A673 (cell line): ENCODE data around the gene DDX20. TPM values are rescaled to one million over a fixed set of nuclear protein-coding genes. Genes with fewer than 3 reads are reported as not detected.

Experiments used
- BruUV-seq: library from RNA; stranded (reverse); fragments of 400-500 nt; replicated peaks from 2 replicates; lab custom pipeline; 2021; lab: Mats Ljungman, UMichigan
- CTCF ChIA-PET: fragments of 300-600 bp; sonication (Branson Sonifier 250); formaldehyde crosslinking; loops from one replicate; lab custom pipeline; 2022; ENCODE audit warnings: antibody characterized with exemption; lab: Charles Lee
- POLR2A ChIA-PET: fragments of 300-600 bp; sonication (Branson Sonifier 250); formaldehyde crosslinking; loops from one replicate; lab custom pipeline; 2022; ENCODE audit warnings: antibody characterized with exemption; ENCODE audit not compliant: low non-redundant PET; lab: Charles Lee
- DNase-seq: peaks from one replicate; pipeline ENCODE4 v3.0.0-alpha.2; 2015; ENCODE audit warnings: low spot score
- H3K27ac ChIP-seq: fragments of 200-600 bp; sonication (generic); 2 replicates; pipeline ENCODE4 v1.5.1; 2016; ENCODE audit warnings: mixed run types, low read depth, mild to moderate bottlenecking, mixed read lengths, antibody characterized with exemption, low read length; ENCODE audit not compliant: poor library complexity, severe bottlenecking
- H3K27me3 ChIP-seq: fragments of 200-600 bp; sonication (generic); replicated peaks from 2 replicates; pipeline ENCODE4 v1.6.1; 2017; ENCODE audit warnings: mixed run types, low read depth, mild to moderate bottlenecking, mixed read lengths, antibody characterized with exemption, low read length; ENCODE audit not compliant: insufficient read depth, poor library complexity
- H3K36me3 ChIP-seq: fragments of 200-600 bp; sonication (generic); 2 replicates; pipeline ENCODE4 v1.6.1; 2016; ENCODE audit warnings: mixed run types, mild to moderate bottlenecking, mixed read lengths, antibody characterized with exemption, low read length; ENCODE audit not compliant: insufficient read depth, poor library complexity, severe bottlenecking
- H3K4me1 ChIP-seq: fragments of 200-600 bp; sonication (generic); 2 replicates; pipeline ENCODE4 v1.6.1; 2017; ENCODE audit warnings: mixed run types, mild to moderate bottlenecking, mixed read lengths, antibody characterized with exemption, low read length; ENCODE audit not compliant: insufficient read depth, poor library complexity, severe bottlenecking
- H3K4me3 ChIP-seq: fragments of 200-600 bp; sonication (generic); 2 replicates; pipeline ENCODE4 v1.5.1; 2016; ENCODE audit warnings: low read depth, mixed run types, mild to moderate bottlenecking, mixed read lengths, low read length; ENCODE audit not compliant: poor library complexity, severe bottlenecking
- H3K9me3 ChIP-seq: fragments of 200-600 bp; sonication (generic); 2 replicates; pipeline ENCODE4 v1.6.1; 2016; ENCODE audit warnings: mixed run types, low read depth, mild to moderate bottlenecking, mixed read lengths, antibody characterized with exemption, low read length; ENCODE audit not compliant: poor library complexity, severe bottlenecking
- EZH2 ChIP-seq: fragments of 200-600 bp; sonication (generic); IDR thresholded peaks from 2 replicates; pipeline ENCODE4 v1.6.1; 2017; ENCODE audit warnings: borderline replicate concordance, low read depth, mild to moderate bottlenecking, mixed read lengths, antibody characterized with exemption, low read length; ENCODE audit not compliant: poor library complexity, severe bottlenecking
- intact Hi-C: fragments of 100-400 bp; cut with micrococcal nuclease; formaldehyde crosslinking; loops from one replicate; pipeline ENCODE4 v1.10.0; 2022; ENCODE audit not compliant: unreplicated experiment
- total RNA-seq: library from RNA; stranded (reverse); gene quantifications from 2 replicates; pipeline ENCODE4 v1.2.3, GENCODE V29; 2021
- TF ChIP-seq, protein P1 (sequence below): fragments of 300-800, 200-600 bp; sonication (generic); conservative IDR thresholded peaks from 2 replicates; pipeline ENCODE4 v1.5.1; 2017; ENCODE audit warnings: low read depth, mild to moderate bottlenecking, antibody characterized with exemption, low read length, moderate library complexity, mixed read lengths

The DDX20 gene
- total RNA-seq, 1 experiment from 2014 or later, result 26.1 TPM

DNA sequence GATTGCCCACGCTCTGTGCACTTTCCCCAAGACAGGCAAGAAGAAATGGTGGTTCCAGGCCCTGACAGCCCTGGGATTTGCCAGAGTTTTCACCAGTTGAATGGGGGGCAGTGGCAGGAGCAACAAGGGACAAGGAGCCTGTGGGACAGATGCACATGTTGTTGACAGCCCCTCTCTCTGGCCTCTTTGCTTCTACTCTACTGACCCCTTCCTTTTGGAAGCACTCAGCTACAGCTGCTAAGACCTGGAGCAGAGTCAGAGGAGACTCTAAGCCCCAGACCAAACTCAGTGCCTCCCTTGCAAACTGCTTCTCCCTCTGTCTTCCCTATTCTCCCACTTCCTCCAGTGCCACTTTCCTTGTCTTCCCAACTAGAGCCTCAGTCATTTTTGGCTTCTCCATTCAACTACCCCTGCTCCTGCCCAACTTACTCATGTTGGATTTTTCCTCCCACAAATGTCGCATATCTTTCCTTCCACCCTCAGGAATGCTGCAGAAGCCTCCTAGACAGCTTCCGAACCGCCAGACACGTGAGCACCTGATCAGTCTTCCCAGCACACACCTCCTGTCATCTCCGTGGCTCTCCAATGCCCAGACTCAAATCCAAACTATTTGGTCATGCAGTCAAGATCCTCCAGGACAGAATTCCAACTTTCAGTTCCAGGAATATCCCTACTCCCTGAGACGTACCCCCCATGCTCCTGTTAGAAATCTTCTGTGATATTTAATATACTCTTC, 25.6 kb upstream of the DDX20 start:
- no peaks in the 10 kb centered on the region for H3K9me3 ChIP-seq
- ChIA-PET CTCF (no interaction called here), POLR2A (no interaction called here)
- intact Hi-C loops, result no loop called here
- TF ChIP-seq, protein P1, sequence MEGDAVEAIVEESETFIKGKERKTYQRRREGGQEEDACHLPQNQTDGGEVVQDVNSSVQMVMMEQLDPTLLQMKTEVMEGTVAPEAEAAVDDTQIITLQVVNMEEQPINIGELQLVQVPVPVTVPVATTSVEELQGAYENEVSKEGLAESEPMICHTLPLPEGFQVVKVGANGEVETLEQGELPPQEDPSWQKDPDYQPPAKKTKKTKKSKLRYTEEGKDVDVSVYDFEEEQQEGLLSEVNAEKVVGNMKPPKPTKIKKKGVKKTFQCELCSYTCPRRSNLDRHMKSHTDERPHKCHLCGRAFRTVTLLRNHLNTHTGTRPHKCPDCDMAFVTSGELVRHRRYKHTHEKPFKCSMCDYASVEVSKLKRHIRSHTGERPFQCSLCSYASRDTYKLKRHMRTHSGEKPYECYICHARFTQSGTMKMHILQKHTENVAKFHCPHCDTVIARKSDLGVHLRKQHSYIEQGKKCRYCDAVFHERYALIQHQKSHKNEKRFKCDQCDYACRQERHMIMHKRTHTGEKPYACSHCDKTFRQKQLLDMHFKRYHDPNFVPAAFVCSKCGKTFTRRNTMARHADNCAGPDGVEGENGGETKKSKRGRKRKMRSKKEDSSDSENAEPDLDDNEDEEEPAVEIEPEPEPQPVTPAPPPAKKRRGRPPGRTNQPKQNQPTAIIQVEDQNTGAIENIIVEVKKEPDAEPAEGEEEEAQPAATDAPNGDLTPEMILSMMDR, result no peak
- TF ChIP-seq EZH2, result no peak
- H3K27ac ChIP-seq, result no peak overlapping the region
- peaks cover 20% of the 10 kb centered on the region for H3K4me1 ChIP-seq
- no TSS peak for BruUV-seq
- H3K4me3 ChIP-seq, result no peak overlapping the region
- no peaks in the 10 kb centered on the region for H3K27me3 ChIP-seq
- DNase-seq, result no peak
- no peaks in the 10 kb centered on the region for H3K36me3 ChIP-seq

DNA sequence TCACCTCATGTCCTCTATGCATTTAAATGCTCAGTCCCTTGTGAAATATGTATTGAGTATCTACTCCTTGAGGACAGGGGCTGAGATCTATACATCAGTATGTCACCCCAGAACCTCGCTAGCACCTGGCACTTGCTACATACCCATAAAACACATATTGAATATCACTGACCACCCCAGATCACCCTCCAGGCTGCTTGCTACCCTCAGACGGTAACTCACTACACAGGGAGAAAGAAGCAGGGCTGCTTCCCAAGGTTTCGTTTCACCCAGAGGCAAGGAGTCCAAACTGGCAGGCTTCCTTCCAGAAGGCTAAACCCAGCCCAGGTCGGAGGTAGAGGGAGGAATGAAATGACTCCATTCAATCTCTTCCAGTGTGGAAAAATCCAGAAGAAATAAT, 25.0 kb upstream of the DDX20 start:
- no peaks in the 10 kb centered on the region for H3K9me3 ChIP-seq
- BruUV-seq, result no TSS peak
- POLR2A ChIA-PET, result no interaction called here
- no peaks in the 10 kb centered on the region for H3K36me3 ChIP-seq
- DNase-seq, result no peak
- peaks cover 21% of the 10 kb centered on the region for H3K4me1 ChIP-seq
- H3K27ac ChIP-seq, result no peak overlapping the region
- TF ChIP-seq EZH2, result no peak
- TF ChIP-seq, protein P1, result no peak
- CTCF ChIA-PET, result no interaction called here
- H3K4me3 ChIP-seq, result no peak overlapping the region
- no peaks in the 10 kb centered on the region for H3K27me3 ChIP-seq
- intact Hi-C loops, result no loop called here

DNA sequence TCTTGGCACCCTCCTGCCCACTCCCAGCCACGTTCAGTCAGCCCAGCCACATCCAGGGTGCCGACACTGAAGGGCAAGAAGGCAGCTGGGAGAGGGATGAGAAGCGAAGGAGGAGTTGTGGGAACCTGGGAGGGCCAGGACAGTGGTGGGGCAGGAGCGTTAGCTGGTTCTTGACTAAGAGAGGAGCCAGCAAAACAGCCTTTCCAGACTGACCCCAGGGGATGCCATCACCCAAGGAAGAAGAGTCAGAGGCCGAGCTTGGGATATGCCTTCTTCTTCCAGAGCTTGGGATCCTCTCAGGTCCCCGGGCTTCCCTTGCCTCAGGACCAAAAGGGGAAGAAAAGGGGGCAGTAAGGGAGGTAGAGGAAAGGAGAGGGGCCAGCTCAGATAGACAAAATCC, 23.7 kb upstream of the DDX20 start:
- no peak for DNase-seq
- BruUV-seq, result no TSS peak
- no peaks in the 10 kb centered on the region for H3K27me3 ChIP-seq
- intact Hi-C loops, result no loop called here
- TF ChIP-seq, protein P1, result no peak
- TF ChIP-seq EZH2, result no peak
- H3K36me3 ChIP-seq, result no peaks in the 10 kb centered on the region
- ChIA-PET CTCF (no interaction called here), POLR2A (no interaction called here)
- H3K4me3 ChIP-seq, result no peak overlapping the region
- no peaks in the 10 kb centered on the region for H3K9me3 ChIP-seq
- peaks cover 33% of the 10 kb centered on the region for H3K4me1 ChIP-seq
- no peak overlapping the region for H3K27ac ChIP-seq
